ENCODE measurements around the gene FNIP1. TPM values are rescaled to one million over a fixed set of nuclear protein-coding genes. Genes with fewer than 3 reads are reported as not detected.

Gene FNIP1
- polyA plus RNA-seq, 6 donors from 2014 or later = 26.8 to 40.0 (median 32.7) TPM

- peaks cover 35 to 54% (median 48%) of the 10 kb centered on the region in 3 donors for H3K4me1 Mint-ChIP-seq
- peak overlapping the region in 3 of 6 donors; percentile 1 to 76 (median 12) for H3K27ac Mint-ChIP-seq
- no peak for ATAC-seq (ENCODE audit: low read depth in 2 of 2)
These were observed 38.8 kb downstream of the FNIP1 start for GRCh38 chr5:131757830-131758519.

GRCh38 chr5:131756942-131757341 is 39.9 kb downstream of the FNIP1 start:
- Mint-ChIP-seq H3K9me3 (no peaks in the 10 kb centered on the region), H3K27ac (no peak overlapping the region), H3K4me3 (no peak overlapping the region), H3K4me1 (peaks cover 29 to 46% (median 39%) of the 10 kb centered on the region in 3 donors), H3K27me3 (no peaks in the 10 kb centered on the region), H3K36me3 (no peaks in the 10 kb centered on the region)
- DNase-seq (no peak), ATAC-seq (ENCODE audit: low read depth in 2 of 2) (peak in 1 of 2 donors; percentile 11)

More at GRCh38 chr5:131757830-131758519, 38.8 kb downstream of the FNIP1 start:
- H3K27me3 Mint-ChIP-seq = no peaks in the 10 kb centered on the region
- peaks cover 5 to 6% of the 10 kb centered on the region in 2 donors for H3K36me3 Mint-ChIP-seq
- peaks cover 0 to 8% (median 2%) of the 10 kb centered on the region in 7 donors for H3K9me3 Mint-ChIP-seq
- DNase-seq = no peak
- H3K4me3 Mint-ChIP-seq = peak overlapping the region in 2 of 8 donors; percentile 52 to 80

- Mint-ChIP-seq H3K4me1 (peaks cover 27 to 44% (median 29%) of the 10 kb centered on the region in 3 donors), H3K9me3 (no peaks in the 10 kb centered on the region), H3K27ac (peak overlapping the region; percentile 7 to 49 (median 28)), H3K4me3 (peak overlapping the region in 1 of 8 donors; percentile 45), H3K27me3 (no peaks in the 10 kb centered on the region), H3K36me3 (peaks cover 0 to 9% of the 10 kb centered on the region in 2 donors)
- ATAC-seq (ENCODE audit: low read depth in 2 of 2) (no peak), DNase-seq (no peak)
These were observed 42.5 kb downstream of the FNIP1 start for GRCh38 chr5:131754363-131754762.

- no peak overlapping the region for H3K27ac Mint-ChIP-seq
- DNase-seq (no peak), ATAC-seq (ENCODE audit: low read depth in 2 of 2) (no peak)
- H3K27me3 Mint-ChIP-seq = no peaks in the 10 kb centered on the region
- no peak overlapping the region for H3K4me3 Mint-ChIP-seq
- peaks cover 0 to 4% (median 0%) of the 10 kb centered on the region in 7 donors for H3K9me3 Mint-ChIP-seq
- H3K36me3 Mint-ChIP-seq = peaks cover 0 to 15% of the 10 kb centered on the region in 2 donors
- H3K4me1 Mint-ChIP-seq = peaks cover 29 to 54% (median 30%) of the 10 kb centered on the region in 3 donors
These were observed 45.3 kb downstream of the FNIP1 start for GRCh38 chr5:131751506-131751905.

- H3K27ac Mint-ChIP-seq = peak overlapping the region in 2 of 6 donors; percentile 28 to 40
- H3K36me3 Mint-ChIP-seq = peaks cover 0 to 16% of the 10 kb centered on the region in 2 donors
- ATAC-seq (ENCODE audit: low read depth in 2 of 2) = no peak
- peak overlapping the region in 1 of 8 donors; percentile 18 for H3K4me3 Mint-ChIP-seq
- peaks cover 0 to 4% (median 0%) of the 10 kb centered on the region in 7 donors for H3K9me3 Mint-ChIP-seq
- DNase-seq = no peak
- peaks cover 29 to 48% (median 32%) of the 10 kb centered on the region in 3 donors for H3K4me1 Mint-ChIP-seq
- H3K27me3 Mint-ChIP-seq = no peaks in the 10 kb centered on the region
These were observed 46.9 kb downstream of the FNIP1 start for GRCh38 chr5:131749723-131750470.

- ATAC-seq (ENCODE audit: low read depth in 2 of 2) = no peak
- peaks cover 23 to 40% (median 37%) of the 10 kb centered on the region in 3 donors for H3K4me1 Mint-ChIP-seq
These were observed 47.7 kb downstream of the FNIP1 start for GRCh38 chr5:131749138-131749537.

GRCh38 chr5:131747180-131748105 is 49.4 kb downstream of the FNIP1 start:
- Mint-ChIP-seq H3K9me3 (peaks cover 0 to 4% (median 0%) of the 10 kb centered on the region in 7 donors), H3K4me3 (peak overlapping the region in 7 of 8 donors; percentile 1 to 60 (median 37)), H3K36me3 (peaks cover 21 to 30% of the 10 kb centered on the region in 2 donors), H3K4me1 (peaks cover 23 to 40% (median 37%) of the 10 kb centered on the region in 3 donors), H3K27me3 (no peaks in the 10 kb centered on the region), H3K27ac (peak overlapping the region; percentile 30 to 81 (median 71))
- ATAC-seq (ENCODE audit: low read depth in 2 of 2) = peak; percentile 72 to 80
- DNase-seq = peak; percentile 15

More at GRCh38 chr5:131749138-131749537, 47.7 kb downstream of the FNIP1 start:
- no peak overlapping the region for H3K4me3 Mint-ChIP-seq
- DNase-seq = no peak
- peaks cover 0 to 4% (median 0%) of the 10 kb centered on the region in 7 donors for H3K9me3 Mint-ChIP-seq
- H3K27me3 Mint-ChIP-seq = no peaks in the 10 kb centered on the region
- no peak overlapping the region for H3K27ac Mint-ChIP-seq
- H3K36me3 Mint-ChIP-seq = peaks cover 6 to 20% of the 10 kb centered on the region in 2 donors

- no peaks in the 10 kb centered on the region for H3K27me3 Mint-ChIP-seq
- H3K9me3 Mint-ChIP-seq = peaks cover 0 to 4% (median 0%) of the 10 kb centered on the region in 7 donors
These were observed 50.4 kb downstream of the FNIP1 start for GRCh38 chr5:131746423-131746822.

GRCh38 chr5:131745703-131746102 is 51.1 kb downstream of the FNIP1 start:
- Mint-ChIP-seq H3K36me3 (peaks cover 21 to 31% of the 10 kb centered on the region in 2 donors), H3K27me3 (no peaks in the 10 kb centered on the region), H3K4me1 (peaks cover 20 to 40% (median 33%) of the 10 kb centered on the region in 3 donors), H3K27ac (peak overlapping the region in 3 of 6 donors; percentile 8 to 29 (median 10)), H3K9me3 (peaks cover 0 to 4% (median 0%) of the 10 kb centered on the region in 7 donors), H3K4me3 (no peak overlapping the region)
- no peak for DNase-seq
- ATAC-seq (ENCODE audit: low read depth in 2 of 2) = no peak

More at GRCh38 chr5:131746423-131746822, 50.4 kb downstream of the FNIP1 start:
- peak overlapping the region in 1 of 6 donors; percentile 80 for H3K27ac Mint-ChIP-seq
- DNase-seq (no peak), ATAC-seq (ENCODE audit: low read depth in 2 of 2) (no peak)
- peaks cover 23 to 40% (median 37%) of the 10 kb centered on the region in 3 donors for H3K4me1 Mint-ChIP-seq
- H3K36me3 Mint-ChIP-seq = peaks cover 21 to 30% of the 10 kb centered on the region in 2 donors
- H3K4me3 Mint-ChIP-seq = no peak overlapping the region

GRCh38 chr5:131745155-131745554 is 51.7 kb downstream of the FNIP1 start:
- DNase-seq (no peak), ATAC-seq (ENCODE audit: low read depth in 2 of 2) (no peak)
- H3K4me1 Mint-ChIP-seq = peaks cover 17 to 38% (median 30%) of the 10 kb centered on the region in 3 donors
- H3K27ac Mint-ChIP-seq = no peak overlapping the region
- peaks cover 0 to 4% (median 0%) of the 10 kb centered on the region in 7 donors for H3K9me3 Mint-ChIP-seq
- H3K27me3 Mint-ChIP-seq = no peaks in the 10 kb centered on the region
- H3K36me3 Mint-ChIP-seq = peaks cover 27 to 31% of the 10 kb centered on the region in 2 donors
- no peak overlapping the region for H3K4me3 Mint-ChIP-seq

- peaks cover 0 to 13% (median 4%) of the 10 kb centered on the region in 3 donors for H3K4me1 Mint-ChIP-seq
- H3K36me3 Mint-ChIP-seq = peaks cover 29 to 34% of the 10 kb centered on the region in 2 donors
- H3K27me3 Mint-ChIP-seq = no peaks in the 10 kb centered on the region
- no peak overlapping the region for H3K4me3 Mint-ChIP-seq
- peak overlapping the region in 1 of 6 donors; percentile 39 for H3K27ac Mint-ChIP-seq
- no peak for ATAC-seq (ENCODE audit: low read depth in 2 of 2)
- no peaks in the 10 kb centered on the region for H3K9me3 Mint-ChIP-seq
- DNase-seq = no peak
These were observed 56.3 kb downstream of the FNIP1 start for GRCh38 chr5:131740477-131740876.

GRCh38 chr5:131735393-131735792 is 61.4 kb downstream of the FNIP1 start:
- Mint-ChIP-seq H3K4me3 (no peak overlapping the region), H3K4me1 (peaks cover 5 to 9% (median 7%) of the 10 kb centered on the region in 3 donors), H3K27me3 (no peaks in the 10 kb centered on the region), H3K27ac (no peak overlapping the region), H3K36me3 (peaks cover 10 to 11% of the 10 kb centered on the region in 2 donors), H3K9me3 (peaks cover 0 to 4% (median 0%) of the 10 kb centered on the region in 7 donors)
- ATAC-seq (ENCODE audit: low read depth in 2 of 2) (no peak), DNase-seq (no peak)

Measured in naive B cell (primary cell).